Loucy (cell line): ENCODE results near the gene SLC6A6.

Experiments
- H2AFZ ChIP-seq: fragments of 200-600 bp; sonication (generic); 2 replicates; pipeline ENCODE4 v1.6.0; 2016; ENCODE audit warnings: antibody characterized with exemption, mild to moderate bottlenecking, low read length, moderate library complexity
- H3F3A ChIP-seq: fragments of 200-600 bp; 2 replicates; pipeline ENCODE4 v1.6.0; 2016; ENCODE audit warnings: antibody characterized with exemption, low read depth, mild to moderate bottlenecking
- H3K27me3 ChIP-seq: fragments of 200-600 bp; sonication (generic); 2 replicates; pipeline ENCODE4 v1.6.1; 2014; ENCODE audit warnings: low read length, mild to moderate bottlenecking; ENCODE audit not compliant: insufficient read depth, poor library complexity, severe bottlenecking
- H3K36me3 ChIP-seq: fragments of 200-600 bp; sonication (generic); 2 replicates; pipeline ENCODE4 v1.6.1; 2016; ENCODE audit warnings: low read length; ENCODE audit not compliant: insufficient read depth
- H3K4me1 ChIP-seq: fragments of 200-600 bp; sonication (generic); 2 replicates; pipeline ENCODE4 v1.5.1; 2014; ENCODE audit warnings: low read length, mild to moderate bottlenecking; ENCODE audit not compliant: insufficient read depth, poor library complexity, severe bottlenecking
- H3K4me2 ChIP-seq: fragments of 200-600 bp; sonication (generic); 2 replicates; pipeline ENCODE4 v1.6.0; 2014; ENCODE audit warnings: antibody characterized with exemption, low read length, low read depth, mild to moderate bottlenecking; ENCODE audit not compliant: poor library complexity, severe bottlenecking
- H3K4me3 ChIP-seq: fragments of 200-600 bp; sonication (generic); 2 replicates; pipeline ENCODE4 v1.5.1; 2014; ENCODE audit warnings: low read length, mild to moderate bottlenecking, mixed read lengths; ENCODE audit not compliant: poor library complexity, severe bottlenecking
- H3K79me2 ChIP-seq: fragments of 200-600 bp; sonication (generic); 2 replicates; pipeline ENCODE4 v1.6.1; 2014; ENCODE audit warnings: low read length; ENCODE audit not compliant: insufficient read depth
- H3K9ac ChIP-seq: fragments of 200-600 bp; sonication (generic); 2 replicates; pipeline ENCODE4 v1.6.0; 2014; ENCODE audit warnings: mild to moderate bottlenecking, low read depth, low read length, moderate library complexity; ENCODE audit not compliant: poor library complexity, severe bottlenecking
- H3K9me2 ChIP-seq: fragments of 200-600 bp; sonication (generic); replicated peaks from 2 replicates; pipeline ENCODE4 v1.6.1; 2016; ENCODE audit warnings: low read depth, low read length, mixed read lengths
- H3K9me3 ChIP-seq: fragments of 200-600 bp; sonication (generic); 2 replicates; pipeline ENCODE4 v1.6.1; 2014; ENCODE audit warnings: mild to moderate bottlenecking, antibody characterized with exemption, low read length, low read depth; ENCODE audit not compliant: insufficient read depth
- H4K20me1 ChIP-seq: fragments of 200-600 bp; sonication (generic); 2 replicates; pipeline ENCODE4 v1.6.0; 2014; ENCODE audit warnings: antibody characterized with exemption, low read length, mild to moderate bottlenecking; ENCODE audit not compliant: insufficient read depth, poor library complexity, severe bottlenecking
- CTCF ChIP-seq: fragments of 200-600 bp; sonication (generic); conservative IDR thresholded peaks from 2 replicates; pipeline ENCODE4 v1.5.1; 2014; ENCODE audit warnings: mild to moderate bottlenecking, antibody characterized with exemption, low read length
- EZH2phosphoT487 ChIP-seq: fragments of 200-600 bp; IDR thresholded peaks from 2 replicates; pipeline ENCODE4 v1.6.1; 2018; ENCODE audit warnings: antibody characterized with exemption, mild to moderate bottlenecking, moderate library complexity, borderline replicate concordance

SLC6A6 gene

GRCh38 chr3:14372587-14372986, 29.8 kb upstream of the SLC6A6 start:
- H4K20me1 ChIP-seq = no peaks in the 10 kb centered on the region
- no peaks in the 10 kb centered on the region for H3K9me3 ChIP-seq
- no peaks in the 10 kb centered on the region for H3K79me2 ChIP-seq
- H3K36me3 ChIP-seq = no peaks in the 10 kb centered on the region
- H3K4me2 ChIP-seq = no peak overlapping the region
- H3K27me3 ChIP-seq = no peaks in the 10 kb centered on the region
- no peaks in the 10 kb centered on the region for H3F3A ChIP-seq
- H3K9ac ChIP-seq = no peak overlapping the region
- TF ChIP-seq EZH2phosphoT487 (no peak), CTCF (no peak)
- H3K9me2 ChIP-seq = no peaks in the 10 kb centered on the region
- peaks cover 9% of the 10 kb centered on the region for H3K4me1 ChIP-seq
- H2AFZ ChIP-seq = no peak overlapping the region
- H3K4me3 ChIP-seq = no peak overlapping the region

GRCh38 chr3:14373753-14374376, 28.5 kb upstream of the SLC6A6 start:
- Histone ChIP-seq H3K4me1 (peaks cover 21% of the 10 kb centered on the region), H3K4me3 (no peak overlapping the region), H3K9me2 (no peaks in the 10 kb centered on the region), H3K9ac (no peak overlapping the region), H3F3A (no peaks in the 10 kb centered on the region), H3K36me3 (no peaks in the 10 kb centered on the region), H2AFZ (no peak overlapping the region; the same call in 1 of the 2 replicates), H3K27me3 (no peaks in the 10 kb centered on the region), H4K20me1 (no peaks in the 10 kb centered on the region), H3K9me3 (no peaks in the 10 kb centered on the region), H3K4me2 (no peak overlapping the region), H3K79me2 (no peaks in the 10 kb centered on the region)
- TF ChIP-seq CTCF (no peak), EZH2phosphoT487 (no peak)

GRCh38 chr3:14374444-14374883, 27.9 kb upstream of the SLC6A6 start:
- no peaks in the 10 kb centered on the region for H3K9me2 ChIP-seq
- no peaks in the 10 kb centered on the region for H3K27me3 ChIP-seq
- H3K9me3 ChIP-seq = no peaks in the 10 kb centered on the region
- H3K9ac ChIP-seq = no peak overlapping the region
- H3K4me3 ChIP-seq = no peak overlapping the region
- no peaks in the 10 kb centered on the region for H3K36me3 ChIP-seq
- H3K79me2 ChIP-seq = no peaks in the 10 kb centered on the region
- no peak overlapping the region; the same call in 1 of the 2 replicates for H2AFZ ChIP-seq
- no peaks in the 10 kb centered on the region for H3F3A ChIP-seq
- peaks cover 23% of the 10 kb centered on the region for H3K4me1 ChIP-seq
- no peaks in the 10 kb centered on the region for H4K20me1 ChIP-seq
- TF ChIP-seq EZH2phosphoT487 (no peak), CTCF (no peak)
- no peak overlapping the region for H3K4me2 ChIP-seq
